B cell (primary cell): ENCODE results near the gene NKTR. TPM values are rescaled to one million over a fixed set of nuclear protein-coding genes. Genes with fewer than 3 reads are reported as not detected.
"Not testable (repeated sequence)": the region's sequence is repeated elsewhere in the genome, so short reads cannot be mapped to it uniquely, and the experiment has no call there.

Source experiments
- ATAC-seq: fragments of 200-7000 bp; cut with Tn5 transposase; one replicate; pipeline ENCODE4 v1.10.0; 2021; ENCODE audit warnings: low read depth, mild to moderate bottlenecking, moderate number of reproducible peaks, moderate library complexity
- CTCF ChIA-PET: fragments of 350-600 bp; sonication (Branson Sonifier 250); formaldehyde crosslinking; loops from one replicate; lab custom pipeline; 2021; ENCODE audit warnings: antibody characterized with exemption, inconsistent platforms; lab: Charles Lee
- POLR2A ChIA-PET: fragments of 350-600 bp; sonication (Branson Sonifier 250); formaldehyde crosslinking; loops from one replicate; lab custom pipeline; 2021; ENCODE audit warnings: antibody characterized with exemption; lab: Charles Lee
- DNase-seq: peaks from one replicate; pipeline ENCODE4 v3.0.0; 2013
- H2AFZ ChIP-seq: 2 replicates; pipeline ENCODE4 v1.6.1; 2012; ENCODE audit warnings: mild to moderate bottlenecking, low read depth, low read length; ENCODE audit not compliant: insufficient read depth, poor library complexity, severe bottlenecking
- H3K27ac ChIP-seq, 2 donors: 1 replicate in 1 of 2; 2 replicates in 1 of 2; pipeline ENCODE4 v1.5.1; 2012 to 2013; ENCODE audit warnings: low read length in 2 of 2, mild to moderate bottlenecking in 2 of 2, moderate library complexity in 1 of 2
- H3K27me3 ChIP-seq, 4 experiments: fragments of 200-600 bp in 1 of 4; sonication (generic) in 1 of 4; replicated peaks in 1 of 4; 1 replicate in 2 of 4; 2 replicates in 2 of 4; pipeline versions ENCODE4 v1.6.1 to v1.7.0; 2013 to 2016; ENCODE audit warnings: low read length in 3 of 4, mild to moderate bottlenecking in 2 of 4, mixed read lengths in 1 of 4, moderate library complexity in 1 of 4; ENCODE audit not compliant: insufficient read depth in 4 of 4, control insufficient read depth in 3 of 4; ENCODE audit errors: control extremely low read depth in 1 of 4
- H3K36me3 ChIP-seq, 2 experiments: replicated peaks in 1 of 2; 1 replicate in 1 of 2; 2 replicates in 1 of 2; pipeline versions ENCODE4 v1.6.1 to v1.7.1; 2013; ENCODE audit warnings: low read length in 1 of 2; ENCODE audit not compliant: insufficient read depth in 2 of 2, control insufficient read depth in 1 of 2; ENCODE audit errors: control extremely low read depth in 1 of 2, extremely low read depth in 1 of 2
- H3K4me1 ChIP-seq, 2 donors: fragments of 200-600 bp in 1 of 2; sonication (generic) in 1 of 2; 1 replicate in 1 of 2; 2 replicates in 1 of 2; pipeline versions ENCODE4 v1.5.1 to v1.6.1; 2013 to 2017; ENCODE audit warnings: low read length in 2 of 2; ENCODE audit not compliant: control insufficient read depth in 2 of 2, insufficient read depth in 2 of 2
- H3K4me2 ChIP-seq: replicated peaks from 2 replicates; pipeline ENCODE3; 2012; ENCODE audit warnings: mild to moderate bottlenecking, low read depth, low read length; ENCODE audit not compliant: poor library complexity, severe bottlenecking
- H3K4me3 ChIP-seq, 5 experiments: fragments of 200-600 bp in 1 of 5; sonication (generic) in 1 of 5; 1 replicate in 3 of 5; 2 replicates in 2 of 5; pipeline versions ENCODE4 v1.5.1 to v1.7.0; 2011 to 2016; ENCODE audit warnings: low read length in 4 of 5, mild to moderate bottlenecking in 4 of 5, low read depth in 2 of 5, control low read depth in 1 of 5, moderate library complexity in 1 of 5; ENCODE audit not compliant: insufficient read depth in 1 of 5; ENCODE audit errors: control extremely low read depth in 1 of 5, extremely low read depth in 1 of 5
- H3K79me2 ChIP-seq: fragments of 200-600 bp; sonication (generic); one replicate; pipeline ENCODE4 v1.6.0; 2016; ENCODE audit warnings: low read length; ENCODE audit not compliant: control insufficient read depth, insufficient read depth
- H3K9ac ChIP-seq: fragments of 200-600 bp; sonication (generic); 2 replicates; pipeline ENCODE4 v1.6.1; 2017; ENCODE audit warnings: mild to moderate bottlenecking, low read length, moderate library complexity
- H3K9me3 ChIP-seq, 3 donors: one replicate each; pipeline versions ENCODE4 v1.6.1 to v1.7.1; 2013; ENCODE audit warnings: low read length in 2 of 3; ENCODE audit not compliant: control insufficient read depth in 2 of 3, insufficient read depth in 1 of 3; ENCODE audit errors: control extremely low read depth in 1 of 3
- H4K20me1 ChIP-seq: 2 replicates; pipeline ENCODE4 v1.6.0; 2012; ENCODE audit warnings: mild to moderate bottlenecking, low read length; ENCODE audit not compliant: insufficient read depth, control insufficient read depth, poor library complexity, severe bottlenecking
- H3K27ac Mint-ChIP-seq: one replicate; pipeline ENCODE4 v1.8.0; 2021; ENCODE audit warnings: mixed read lengths
- H3K27me3 Mint-ChIP-seq: one replicate; pipeline ENCODE4 v1.8.0; 2021; ENCODE audit warnings: mixed read lengths
- H3K4me1 Mint-ChIP-seq: one replicate; pipeline ENCODE4 v1.8.0; 2021; ENCODE audit warnings: mixed read lengths
- H3K4me3 Mint-ChIP-seq: one replicate; pipeline ENCODE4 v1.8.0; 2021; ENCODE audit warnings: mixed read lengths
- H3K9me3 Mint-ChIP-seq: one replicate; pipeline ENCODE4 v1.8.0; 2022; ENCODE audit warnings: mixed read lengths; ENCODE audit not compliant: insufficient read depth
- EZH2 ChIP-seq: IDR thresholded peaks from 2 replicates; pipeline ENCODE4 v1.6.1; 2012; ENCODE audit warnings: borderline replicate concordance, low read depth, mild to moderate bottlenecking, moderate library complexity, low read length; ENCODE audit not compliant: insufficient read depth, poor library complexity, severe bottlenecking
- WGBS: methylation state at CpG from one replicate; pipeline ENCODE4 v1.1.5; 2013; ENCODE audit warnings: missing lambda C conversion rate; ENCODE audit not compliant: insufficient coverage; 5-methylcytosine and 5-hydroxymethylcytosine counted together
- intact Hi-C: fragments of 100-400 bp; cut with micrococcal nuclease; formaldehyde crosslinking; loops from one replicate; pipeline ENCODE4 v1.10.0; 2022
- polyA plus RNA-seq: library from polyadenylated mRNA; depleted of rRNA; stranded (reverse); fragments of >200 nt; gene quantifications from 2 replicates; pipeline ENCODE4 v1.2.3, GENCODE V29; 2012
- total RNA-seq, 2 donors: library from RNA; stranded (reverse); fragments of 120-200 nt in 1 of 2; gene quantifications; 1 replicate in 1 of 2; 2 replicates in 1 of 2; pipeline versions ENCODE4 v1.2.3 to v1.2.4, GENCODE V29; 2013 to 2022
- TF ChIP-seq, protein P1 (sequence below): fragments of 200-600 bp; IDR thresholded peaks from one replicate; pipeline ENCODE4 v1.8.0; 2022; ENCODE audit warnings: antibody characterized with exemption, mild to moderate bottlenecking

Gene NKTR
- total and polyA plus RNA-seq, 2 donors (not counting 1 experiment from before 2014, with no cell fraction given): 58.0 to 227 TPM

GRCh38 chr3:42579346-42579745, 21.1 kb upstream of the NKTR start:
- H4K20me1 ChIP-seq, H3K27ac ChIP-seq, H3K4me3 Mint-ChIP-seq, H3K27me3 ChIP-seq, H2AFZ ChIP-seq, H3K36me3 ChIP-seq, H3K4me2 ChIP-seq, H3K9me3 Mint-ChIP-seq, H3K4me3 ChIP-seq, intact Hi-C loops, DNase-seq, H3K27me3 Mint-ChIP-seq, H3K9ac ChIP-seq, ATAC-seq, H3K27ac Mint-ChIP-seq: not testable (repeated sequence)
- peaks cover 14% of the 10 kb centered on the region in 2 donors for H3K4me1 ChIP-seq
- POLR2A ChIA-PET: interaction anchor here (0.7 kb wide), 1 partner anchor 553 kb away, joined by 5 read pairs; no protein-coding TSS in a partner anchor
- H3K9me3 ChIP-seq: peaks cover 4 to 11% (median 6%) of the 10 kb centered on the region in 3 donors
- peaks cover 35% of the 10 kb centered on the region for H3K79me2 ChIP-seq
- peaks cover 37% of the 10 kb centered on the region for H3K4me1 Mint-ChIP-seq
- CTCF ChIA-PET: interaction anchor here (0.7 to 1.5 kb wide), 5 partner anchors 10 to 166 kb away, joined by 3 to 6 read pairs (median 4); partner anchors contain the start of gene SS18L2
- 100% methylated on average over 2 of the region's 4 CpGs for WGBS

GRCh38 chr3:42581400-42581708, 19.1 kb upstream of the NKTR start:
- CTCF ChIA-PET: interaction anchor here (1.0 to 3.9 kb wide), 10 partner anchors 9 to 163 kb away, joined by 3 to 36 read pairs (median 6); partner anchors contain the start of genes NKTR, SS18L2 and VIPR1

More at GRCh38 chr3:42581400-42581708, 19.1 kb upstream of the NKTR start:
- ATAC-seq (no peak), DNase-seq (no peak)
- Histone ChIP-seq H3K27ac (peak overlapping the region; percentile 92 to 98), H3K4me1 (peaks cover 14% of the 10 kb centered on the region in 2 donors), H3K4me3 (peak overlapping the region in 4 of 5 experiments; percentile 69 to 87 (median 81)), H2AFZ (peak overlapping the region; percentile 79), H3K36me3 (no peaks in the 10 kb centered on the region), H3K27me3 (no peaks in the 10 kb centered on the region), H3K79me2 (peaks cover 17% of the 10 kb centered on the region), H4K20me1 (no peaks in the 10 kb centered on the region), H3K9ac (peak overlapping the region; percentile 92), H3K4me2 (peak overlapping the region; percentile 89), H3K9me3 (no peaks in the 10 kb centered on the region)
- 2% methylated on average over 11 of the region's 11 CpGs for WGBS
- peaks cover 37% of the 10 kb centered on the region for H3K4me1 Mint-ChIP-seq
- H3K27ac Mint-ChIP-seq: peak overlapping the region; percentile 80
- POLR2A ChIA-PET: interaction anchor here (1.9 to 3.1 kb wide), 3 partner anchors 9 to 79 kb away, joined by 4 to 34 read pairs (median 17); partner anchors contain the start of genes NKTR, SS18L2 and VIPR1
- intact Hi-C loops: loop anchor here (5.0 to 10.0 kb wide), 3 partner anchors 36 to 523 kb away; partner anchors contain the start of genes POMGNT2 and VIPR1
- H3K4me3 Mint-ChIP-seq: peak overlapping the region; percentile 96
- TF ChIP-seq, protein P1, sequence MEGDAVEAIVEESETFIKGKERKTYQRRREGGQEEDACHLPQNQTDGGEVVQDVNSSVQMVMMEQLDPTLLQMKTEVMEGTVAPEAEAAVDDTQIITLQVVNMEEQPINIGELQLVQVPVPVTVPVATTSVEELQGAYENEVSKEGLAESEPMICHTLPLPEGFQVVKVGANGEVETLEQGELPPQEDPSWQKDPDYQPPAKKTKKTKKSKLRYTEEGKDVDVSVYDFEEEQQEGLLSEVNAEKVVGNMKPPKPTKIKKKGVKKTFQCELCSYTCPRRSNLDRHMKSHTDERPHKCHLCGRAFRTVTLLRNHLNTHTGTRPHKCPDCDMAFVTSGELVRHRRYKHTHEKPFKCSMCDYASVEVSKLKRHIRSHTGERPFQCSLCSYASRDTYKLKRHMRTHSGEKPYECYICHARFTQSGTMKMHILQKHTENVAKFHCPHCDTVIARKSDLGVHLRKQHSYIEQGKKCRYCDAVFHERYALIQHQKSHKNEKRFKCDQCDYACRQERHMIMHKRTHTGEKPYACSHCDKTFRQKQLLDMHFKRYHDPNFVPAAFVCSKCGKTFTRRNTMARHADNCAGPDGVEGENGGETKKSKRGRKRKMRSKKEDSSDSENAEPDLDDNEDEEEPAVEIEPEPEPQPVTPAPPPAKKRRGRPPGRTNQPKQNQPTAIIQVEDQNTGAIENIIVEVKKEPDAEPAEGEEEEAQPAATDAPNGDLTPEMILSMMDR: no peak
- no peak for TF ChIP-seq EZH2
- H3K27me3 Mint-ChIP-seq: no peaks in the 10 kb centered on the region
- H3K9me3 Mint-ChIP-seq: peaks cover 2% of the 10 kb centered on the region
